Neural progenitor cell (in vitro differentiated cells): ENCODE results near the gene KCNH6. TPM values are rescaled to one million over a fixed set of nuclear protein-coding genes. Genes with fewer than 3 reads are reported as not detected.

Experiments
- DNase-seq: peaks from one replicate; pipeline ENCODE4 v3.0.0-alpha.2; 2016; ENCODE audit warnings: low spot score
- H2AFZ ChIP-seq: fragments of 200-600 bp; sonication (generic); replicated peaks from 2 replicates; pipeline ENCODE4 v1.6.1; 2016; ENCODE audit warnings: antibody characterized with exemption
- H3F3A ChIP-seq: fragments of 200-600 bp; sonication (generic); 2 replicates; pipeline ENCODE4 v1.6.1; 2016; ENCODE audit warnings: antibody characterized with exemption, low read depth
- H3K27ac ChIP-seq: fragments of 200-600 bp; sonication (generic); 2 replicates; pipeline ENCODE4 v1.5.1; 2016; ENCODE audit warnings: mild to moderate bottlenecking
- H3K27me3 ChIP-seq: fragments of 200-600 bp; sonication (generic); 2 replicates; pipeline ENCODE4 v1.6.1; 2016; ENCODE audit warnings: mild to moderate bottlenecking, moderate library complexity
- H3K36me3 ChIP-seq: fragments of 200-600 bp; sonication (generic); 2 replicates; pipeline ENCODE4 v1.5.1; 2016
- H3K4me1 ChIP-seq: fragments of 200-600 bp; sonication (generic); 2 replicates; pipeline ENCODE4 v1.6.1; 2016; ENCODE audit warnings: mixed run types
- H3K4me2 ChIP-seq: fragments of 200-600 bp; sonication (generic); 2 replicates; pipeline ENCODE4 v1.6.1; 2016
- H3K4me3 ChIP-seq: fragments of 200-600 bp; sonication (generic); 2 replicates; pipeline ENCODE4 v1.5.1; 2016
- H3K79me2 ChIP-seq: fragments of 200-600 bp; sonication (generic); 2 replicates; pipeline ENCODE4 v1.6.1; 2016; ENCODE audit warnings: low read depth
- H3K9ac ChIP-seq: fragments of 200-600 bp; sonication (generic); 2 replicates; pipeline ENCODE4 v1.6.1; 2016
- H3K9me3 ChIP-seq: fragments of 200-600 bp; sonication (generic); 2 replicates; pipeline ENCODE4 v1.5.1; 2016; ENCODE audit warnings: low read depth
- H4K20me1 ChIP-seq: fragments of 200-600 bp; sonication (generic); 2 replicates; pipeline ENCODE4 v1.6.1; 2016; ENCODE audit warnings: low read depth
- H3K27ac Mint-ChIP-seq: 3 replicates; pipeline ENCODE4 v1.8.0; 2021; ENCODE audit warnings: mixed read lengths
- H3K27me3 Mint-ChIP-seq: 2 replicates; pipeline ENCODE4 v1.8.0; 2022; ENCODE audit warnings: low read depth, mild to moderate bottlenecking, inconsistent platforms, moderate library complexity, mixed read lengths; ENCODE audit not compliant: insufficient read depth
- H3K36me3 Mint-ChIP-seq: 3 replicates; pipeline ENCODE4 v1.8.0; 2021; ENCODE audit warnings: mixed read lengths
- H3K4me1 Mint-ChIP-seq: 3 replicates; pipeline ENCODE4 v1.8.0; 2021; ENCODE audit warnings: mixed read lengths
- H3K4me3 Mint-ChIP-seq: 3 replicates; pipeline ENCODE4 v1.8.0; 2021; ENCODE audit warnings: mild to moderate bottlenecking, moderate library complexity, mixed read lengths
- H3K9me3 Mint-ChIP-seq: 3 replicates; pipeline ENCODE4 v1.8.0; 2020; ENCODE audit warnings: mixed read lengths
- EZH2 ChIP-seq: fragments of 200-600 bp; sonication (generic); IDR thresholded peaks from 2 replicates; pipeline ENCODE4 v1.6.1; 2017; ENCODE audit warnings: antibody characterized with exemption, mild to moderate bottlenecking, moderate library complexity
- EZH2phosphoT487 ChIP-seq: fragments of 200-600 bp; sonication (generic); IDR thresholded peaks from 2 replicates; pipeline ENCODE4 v1.6.1; 2017; ENCODE audit warnings: antibody characterized with exemption
- total RNA-seq: library from RNA; depleted of rRNA; stranded (reverse); fragments of >200 nt; gene quantifications from 2 replicates; pipeline ENCODE4 v1.2.3, GENCODE V29; 2015; ENCODE audit warnings: low replicate concordance
- TF ChIP-seq, protein P1 (sequence below): fragments of 200-600 bp; sonication (generic); IDR thresholded peaks from 2 replicates; pipeline ENCODE4 v1.5.1; 2017; ENCODE audit warnings: antibody characterized with exemption, mild to moderate bottlenecking

KCNH6 gene
- total RNA-seq, 1 donor from 2014 or later: not detected

DNA sequence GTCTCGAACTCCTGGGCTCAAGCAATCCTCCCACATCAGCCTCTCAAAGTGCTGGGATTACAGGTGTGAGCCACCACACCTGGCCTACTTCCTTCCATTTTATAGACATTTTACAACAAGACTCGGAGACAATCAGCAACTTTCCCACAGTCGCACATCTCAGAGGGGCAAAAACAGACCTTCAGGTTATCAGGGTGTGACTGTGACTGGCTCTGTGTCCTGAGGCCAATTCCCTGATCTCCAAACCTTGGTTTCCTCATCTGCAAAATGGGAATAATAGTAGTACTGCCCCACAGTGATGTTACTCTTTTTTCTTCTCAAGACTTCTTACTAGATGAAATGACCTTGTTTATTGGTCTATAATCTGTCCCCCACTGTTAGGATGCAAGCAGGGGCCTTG lies 10.8 kb upstream of the KCNH6 start:
- Histone ChIP-seq H3K9ac (no peak overlapping the region), H3K27me3 (no peaks in the 10 kb centered on the region), H3K27ac (no peak overlapping the region), H3K4me2 (no peak overlapping the region), H3K4me3 (no peak overlapping the region), H3K4me1 (no peaks in the 10 kb centered on the region), H3K9me3 (no peaks in the 10 kb centered on the region), H3K36me3 (no peaks in the 10 kb centered on the region), H3F3A (no peaks in the 10 kb centered on the region), H2AFZ (no peak overlapping the region), H3K79me2 (no peaks in the 10 kb centered on the region), H4K20me1 (no peaks in the 10 kb centered on the region)
- H3K9me3 Mint-ChIP-seq: no peaks in the 10 kb centered on the region
- H3K36me3 Mint-ChIP-seq: no peaks in the 10 kb centered on the region
- no peaks in the 10 kb centered on the region for H3K27me3 Mint-ChIP-seq
- no peak overlapping the region for H3K27ac Mint-ChIP-seq
- no peak overlapping the region for H3K4me3 Mint-ChIP-seq
- H3K4me1 Mint-ChIP-seq: no peaks in the 10 kb centered on the region
- no peak for DNase-seq
- TF ChIP-seq, protein P1, sequence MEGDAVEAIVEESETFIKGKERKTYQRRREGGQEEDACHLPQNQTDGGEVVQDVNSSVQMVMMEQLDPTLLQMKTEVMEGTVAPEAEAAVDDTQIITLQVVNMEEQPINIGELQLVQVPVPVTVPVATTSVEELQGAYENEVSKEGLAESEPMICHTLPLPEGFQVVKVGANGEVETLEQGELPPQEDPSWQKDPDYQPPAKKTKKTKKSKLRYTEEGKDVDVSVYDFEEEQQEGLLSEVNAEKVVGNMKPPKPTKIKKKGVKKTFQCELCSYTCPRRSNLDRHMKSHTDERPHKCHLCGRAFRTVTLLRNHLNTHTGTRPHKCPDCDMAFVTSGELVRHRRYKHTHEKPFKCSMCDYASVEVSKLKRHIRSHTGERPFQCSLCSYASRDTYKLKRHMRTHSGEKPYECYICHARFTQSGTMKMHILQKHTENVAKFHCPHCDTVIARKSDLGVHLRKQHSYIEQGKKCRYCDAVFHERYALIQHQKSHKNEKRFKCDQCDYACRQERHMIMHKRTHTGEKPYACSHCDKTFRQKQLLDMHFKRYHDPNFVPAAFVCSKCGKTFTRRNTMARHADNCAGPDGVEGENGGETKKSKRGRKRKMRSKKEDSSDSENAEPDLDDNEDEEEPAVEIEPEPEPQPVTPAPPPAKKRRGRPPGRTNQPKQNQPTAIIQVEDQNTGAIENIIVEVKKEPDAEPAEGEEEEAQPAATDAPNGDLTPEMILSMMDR: no peak
- TF ChIP-seq EZH2phosphoT487 (no peak), EZH2 (no peak)

GRCh38 chr17:63512896-63513644 lies 10.1 kb upstream of the KCNH6 start:
- H2AFZ ChIP-seq: no peak overlapping the region
- no peaks in the 10 kb centered on the region for H3K4me1 ChIP-seq
- H3K4me3 Mint-ChIP-seq: no peak overlapping the region
- H3K4me1 Mint-ChIP-seq: no peaks in the 10 kb centered on the region
- H3K79me2 ChIP-seq: no peaks in the 10 kb centered on the region
- H3K27ac Mint-ChIP-seq: no peak overlapping the region
- H3K9me3 Mint-ChIP-seq: no peaks in the 10 kb centered on the region
- TF ChIP-seq, protein P1: no peak
- no peak for TF ChIP-seq EZH2phosphoT487
- no peak for TF ChIP-seq EZH2
- H3K9me3 ChIP-seq: no peaks in the 10 kb centered on the region
- no peaks in the 10 kb centered on the region for H3K27me3 ChIP-seq
- no peaks in the 10 kb centered on the region for H3K27me3 Mint-ChIP-seq
- H4K20me1 ChIP-seq: no peaks in the 10 kb centered on the region
- H3K36me3 Mint-ChIP-seq: no peaks in the 10 kb centered on the region
- H3K27ac ChIP-seq: no peak overlapping the region
- no peak overlapping the region for H3K4me2 ChIP-seq
- H3K36me3 ChIP-seq: no peaks in the 10 kb centered on the region
- H3K9ac ChIP-seq: no peak overlapping the region
- no peak for DNase-seq
- no peak overlapping the region for H3K4me3 ChIP-seq
- no peaks in the 10 kb centered on the region for H3F3A ChIP-seq

DNA sequence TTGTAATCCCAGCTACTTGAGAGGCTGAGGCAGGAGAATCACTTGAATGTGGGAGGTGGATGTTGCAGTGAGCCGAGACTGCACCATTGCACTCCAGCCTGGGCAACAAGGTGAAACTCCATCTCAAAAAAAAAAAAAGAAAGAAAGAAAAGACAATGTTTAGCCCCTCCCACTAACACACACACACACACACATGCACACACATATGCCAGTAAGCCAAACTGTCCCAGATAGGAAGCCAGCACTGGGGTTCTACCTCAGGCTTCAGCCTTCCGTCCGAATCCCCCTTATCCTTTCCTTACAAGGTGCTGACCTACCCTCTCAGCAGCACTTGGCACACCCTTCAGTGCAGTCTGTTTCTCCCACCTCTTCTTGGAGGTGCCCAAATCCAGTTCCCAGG lies 8.7 kb upstream of the KCNH6 start:
- Histone ChIP-seq H3K4me2 (no peak overlapping the region), H3F3A (no peaks in the 10 kb centered on the region), H3K9me3 (no peaks in the 10 kb centered on the region), H3K79me2 (no peaks in the 10 kb centered on the region), H2AFZ (no peak overlapping the region), H3K36me3 (no peaks in the 10 kb centered on the region), H3K27ac (no peak overlapping the region), H3K4me3 (no peak overlapping the region), H3K27me3 (no peaks in the 10 kb centered on the region), H3K4me1 (no peaks in the 10 kb centered on the region), H3K9ac (no peak overlapping the region), H4K20me1 (no peaks in the 10 kb centered on the region)
- Mint-ChIP-seq H3K4me3 (no peak overlapping the region), H3K27me3 (peaks cover 6% of the 10 kb centered on the region), H3K27ac (no peak overlapping the region), H3K36me3 (no peaks in the 10 kb centered on the region), H3K4me1 (no peaks in the 10 kb centered on the region), H3K9me3 (no peaks in the 10 kb centered on the region)
- DNase-seq: no peak
- TF ChIP-seq, protein P1: no peak
- TF ChIP-seq EZH2phosphoT487 (no peak), EZH2 (no peak)
